ENCODE measurements around the gene CHRNA9.

The CHRNA9 gene

DNA sequence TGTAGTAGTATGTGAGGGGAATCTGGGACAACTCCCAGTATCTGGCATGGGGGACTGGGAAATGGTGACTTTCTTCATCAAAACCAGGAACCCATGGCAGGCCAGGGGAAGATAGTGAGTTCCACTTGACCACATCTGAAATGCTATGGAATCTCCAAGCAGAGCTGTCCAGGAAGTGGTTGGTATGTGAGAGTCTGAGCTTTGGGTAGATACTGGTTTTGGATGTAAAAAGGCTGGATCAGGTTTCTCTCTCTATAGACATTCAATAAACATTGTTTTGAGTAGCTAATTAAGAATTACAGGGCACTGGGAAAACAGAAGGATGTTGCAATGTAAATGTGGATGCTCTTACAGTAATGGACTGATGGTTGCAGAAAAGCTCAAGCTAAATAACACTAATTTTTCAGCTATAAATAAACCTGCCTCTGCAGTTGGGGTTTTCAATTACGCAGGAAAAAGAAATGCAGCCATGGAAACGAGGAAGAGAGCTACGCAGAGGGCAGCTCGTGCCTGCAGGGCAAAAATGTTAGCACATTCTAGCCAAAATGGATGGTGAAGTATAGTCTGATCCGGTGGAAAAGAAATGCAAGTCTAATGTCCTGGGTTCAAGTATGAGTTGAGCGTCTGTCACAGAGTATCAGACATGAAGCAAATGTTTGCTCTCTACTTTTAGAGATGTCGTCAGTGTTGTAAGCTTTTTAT is 13.4 kb upstream of the CHRNA9 start:
- no peak overlapping the region for H3K4me3 Mint-ChIP-seq
- peaks cover 51% of the 10 kb centered on the region for H3K4me1 Mint-ChIP-seq (ENCODE audit: low read depth)

DNA sequence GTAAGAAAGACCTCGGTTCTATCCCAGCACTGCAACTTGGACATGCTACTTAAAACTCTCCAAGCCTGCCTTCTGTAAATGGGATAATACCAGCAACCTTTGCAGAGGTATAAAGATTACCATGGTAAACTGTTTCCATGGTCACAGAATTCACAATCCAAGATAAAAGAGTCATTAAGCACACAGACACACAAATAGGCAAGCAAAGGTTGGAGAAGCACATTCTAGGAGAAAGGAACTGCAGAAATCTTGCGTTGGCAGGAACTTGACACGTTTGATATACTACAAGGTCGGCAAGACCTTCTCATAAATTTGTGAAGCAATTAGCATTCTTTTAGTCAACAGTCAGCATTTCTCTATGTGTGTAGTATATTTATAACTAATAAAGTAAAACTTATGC is 12.3 kb upstream of the CHRNA9 start:
- Mint-ChIP-seq H3K36me3 (ENCODE audit: low read depth) (no peaks in the 10 kb centered on the region), H3K4me3 (no peak overlapping the region), H3K27ac (no peak overlapping the region), H3K9me3 (no peaks in the 10 kb centered on the region), H3K27me3 (no peaks in the 10 kb centered on the region), H3K4me1 (ENCODE audit: low read depth) (peaks cover 41% of the 10 kb centered on the region)
- DNase-seq = no peak

More for the DNA sequence above, 13.4 kb upstream of the CHRNA9 start:
- no peak for DNase-seq
- Mint-ChIP-seq H3K9me3 (no peaks in the 10 kb centered on the region), H3K27me3 (no peaks in the 10 kb centered on the region), H3K36me3 (ENCODE audit: low read depth) (no peaks in the 10 kb centered on the region), H3K27ac (no peak overlapping the region)

- Mint-ChIP-seq H3K4me3 (no peak overlapping the region), H3K9me3 (no peaks in the 10 kb centered on the region), H3K27ac (no peak overlapping the region), H3K4me1 (ENCODE audit: low read depth) (peaks cover 36% of the 10 kb centered on the region), H3K27me3 (no peaks in the 10 kb centered on the region), H3K36me3 (ENCODE audit: low read depth) (no peaks in the 10 kb centered on the region)
- no peak for DNase-seq
Observed at GRCh38 chr4:40323866-40324265, 11.3 kb upstream of the CHRNA9 start.

DNA sequence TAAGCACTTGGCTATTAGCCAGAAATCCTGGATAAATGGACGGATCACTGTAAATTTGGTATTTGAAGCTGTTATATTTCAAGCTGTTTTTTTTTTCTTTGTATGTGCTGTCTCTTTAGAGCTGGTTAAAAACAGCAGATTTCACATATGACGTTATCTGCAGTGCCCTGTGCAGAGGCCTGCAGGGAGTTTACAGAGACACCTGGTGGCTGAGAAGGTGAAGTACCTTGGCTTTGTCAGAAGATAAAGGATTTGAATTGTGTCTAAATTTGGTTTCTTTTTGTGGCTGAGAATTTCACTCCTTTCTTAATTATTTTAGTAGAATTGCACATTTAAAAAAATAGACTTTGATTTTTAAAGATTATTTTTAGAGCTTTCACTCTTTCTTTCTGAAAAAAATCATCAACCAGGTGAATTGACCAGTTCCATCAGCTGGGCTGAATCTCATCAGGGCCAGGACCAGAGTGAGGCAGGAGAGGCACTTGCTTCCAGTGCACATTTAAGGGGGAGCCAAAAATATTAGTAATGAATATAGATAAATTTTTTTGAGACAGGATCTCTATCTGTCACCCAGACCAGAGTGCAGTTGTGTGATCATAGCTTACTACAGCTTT is 9.6 kb upstream of the CHRNA9 start:
- DNase-seq = no peak
- Mint-ChIP-seq H3K9me3 (no peaks in the 10 kb centered on the region), H3K36me3 (ENCODE audit: low read depth) (no peaks in the 10 kb centered on the region), H3K4me3 (no peak overlapping the region), H3K27ac (peak overlapping the region; percentile 38), H3K4me1 (ENCODE audit: low read depth) (peaks cover 30% of the 10 kb centered on the region), H3K27me3 (no peaks in the 10 kb centered on the region)

- no peak for DNase-seq
- Mint-ChIP-seq H3K4me3 (no peak overlapping the region), H3K27me3 (no peaks in the 10 kb centered on the region), H3K27ac (no peak overlapping the region), H3K9me3 (no peaks in the 10 kb centered on the region), H3K36me3 (ENCODE audit: low read depth) (no peaks in the 10 kb centered on the region), H3K4me1 (ENCODE audit: low read depth) (peaks cover 17% of the 10 kb centered on the region)
Observed at GRCh38 chr4:40327340-40327739, 7.8 kb upstream of the CHRNA9 start.

GRCh38 chr4:40328383-40328782 is 6.8 kb upstream of the CHRNA9 start:
- H3K4me1 Mint-ChIP-seq (ENCODE audit: low read depth) = peaks cover 15% of the 10 kb centered on the region
- H3K27me3 Mint-ChIP-seq = no peaks in the 10 kb centered on the region
- no peak for DNase-seq
- H3K4me3 Mint-ChIP-seq = no peak overlapping the region
- no peak overlapping the region for H3K27ac Mint-ChIP-seq
- H3K9me3 Mint-ChIP-seq = no peaks in the 10 kb centered on the region
- no peaks in the 10 kb centered on the region for H3K36me3 Mint-ChIP-seq (ENCODE audit: low read depth)

GRCh38 chr4:40329805-40330204 is 5.3 kb upstream of the CHRNA9 start:
- Mint-ChIP-seq H3K36me3 (ENCODE audit: low read depth) (no peaks in the 10 kb centered on the region), H3K27me3 (no peaks in the 10 kb centered on the region), H3K9me3 (no peaks in the 10 kb centered on the region), H3K4me3 (no peak overlapping the region), H3K27ac (no peak overlapping the region), H3K4me1 (ENCODE audit: low read depth) (peaks cover 7% of the 10 kb centered on the region)
- no peak for DNase-seq

GRCh38 chr4:40330536-40330935 is 4.6 kb upstream of the CHRNA9 start:
- Mint-ChIP-seq H3K4me3 (no peak overlapping the region), H3K27me3 (no peaks in the 10 kb centered on the region), H3K4me1 (ENCODE audit: low read depth) (peaks cover 1% of the 10 kb centered on the region), H3K9me3 (no peaks in the 10 kb centered on the region), H3K27ac (no peak overlapping the region), H3K36me3 (ENCODE audit: low read depth) (no peaks in the 10 kb centered on the region)
- DNase-seq = no peak

DNA sequence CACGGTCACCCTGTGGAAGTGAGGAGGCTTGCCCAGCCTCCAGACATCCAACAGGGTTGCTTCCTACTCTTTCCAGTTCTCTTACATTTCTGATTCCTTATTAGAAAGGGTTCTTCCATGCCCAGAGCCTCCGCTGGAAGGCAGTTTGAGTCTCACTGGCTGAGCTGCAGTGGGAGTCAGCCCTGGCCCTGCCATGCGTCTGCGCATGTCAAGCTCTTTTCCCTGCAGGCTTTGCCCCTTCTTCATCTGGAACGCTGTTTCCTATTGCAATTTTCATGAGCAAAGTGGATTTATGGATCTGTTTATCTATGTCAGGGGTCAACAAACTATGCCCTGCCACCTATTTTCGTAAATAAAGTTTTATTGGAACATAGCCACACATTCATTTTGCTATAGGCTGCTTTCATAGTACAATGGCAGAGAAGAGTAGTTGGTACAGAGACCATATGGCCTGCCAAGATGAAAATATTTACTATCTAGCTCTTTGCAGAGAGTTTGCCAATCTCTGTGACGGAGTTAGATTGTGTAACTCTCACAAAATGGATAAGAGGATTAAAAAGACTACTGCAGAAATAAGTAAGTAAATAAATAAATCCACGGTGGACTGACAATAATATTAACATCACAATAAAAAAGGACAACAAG is 3.9 kb upstream of the CHRNA9 start:
- no peaks in the 10 kb centered on the region for H3K9me3 Mint-ChIP-seq
- no peaks in the 10 kb centered on the region for H3K4me1 Mint-ChIP-seq (ENCODE audit: low read depth)
- H3K27ac Mint-ChIP-seq = no peak overlapping the region
- DNase-seq = no peak
- no peak overlapping the region for H3K4me3 Mint-ChIP-seq
- H3K36me3 Mint-ChIP-seq (ENCODE audit: low read depth) = no peaks in the 10 kb centered on the region
- H3K27me3 Mint-ChIP-seq = no peaks in the 10 kb centered on the region

- no peaks in the 10 kb centered on the region for H3K36me3 Mint-ChIP-seq (ENCODE audit: low read depth)
- no peaks in the 10 kb centered on the region for H3K4me1 Mint-ChIP-seq (ENCODE audit: low read depth)
- no peak overlapping the region for H3K27ac Mint-ChIP-seq
- no peak for DNase-seq
- no peak overlapping the region for H3K4me3 Mint-ChIP-seq
- H3K9me3 Mint-ChIP-seq = no peaks in the 10 kb centered on the region
- H3K27me3 Mint-ChIP-seq = no peaks in the 10 kb centered on the region
Observed at GRCh38 chr4:40331961-40332360, 3.2 kb upstream of the CHRNA9 start.

- no peaks in the 10 kb centered on the region for H3K4me1 Mint-ChIP-seq (ENCODE audit: low read depth)
- no peaks in the 10 kb centered on the region for H3K27me3 Mint-ChIP-seq
- H3K36me3 Mint-ChIP-seq (ENCODE audit: low read depth) = no peaks in the 10 kb centered on the region
- no peak overlapping the region for H3K27ac Mint-ChIP-seq
- H3K9me3 Mint-ChIP-seq = no peaks in the 10 kb centered on the region
- no peak overlapping the region for H3K4me3 Mint-ChIP-seq
- DNase-seq = no peak
Observed at GRCh38 chr4:40333921-40334352, 1.2 kb upstream of the CHRNA9 start.

GRCh38 chr4:40335525-40335894 is 377 bp downstream of the CHRNA9 start:
- Mint-ChIP-seq H3K4me3 (no peak overlapping the region), H3K9me3 (no peaks in the 10 kb centered on the region), H3K27me3 (no peaks in the 10 kb centered on the region), H3K27ac (no peak overlapping the region), H3K36me3 (ENCODE audit: low read depth) (no peaks in the 10 kb centered on the region), H3K4me1 (ENCODE audit: low read depth) (peaks cover 8% of the 10 kb centered on the region)
- no peak for DNase-seq

DNA sequence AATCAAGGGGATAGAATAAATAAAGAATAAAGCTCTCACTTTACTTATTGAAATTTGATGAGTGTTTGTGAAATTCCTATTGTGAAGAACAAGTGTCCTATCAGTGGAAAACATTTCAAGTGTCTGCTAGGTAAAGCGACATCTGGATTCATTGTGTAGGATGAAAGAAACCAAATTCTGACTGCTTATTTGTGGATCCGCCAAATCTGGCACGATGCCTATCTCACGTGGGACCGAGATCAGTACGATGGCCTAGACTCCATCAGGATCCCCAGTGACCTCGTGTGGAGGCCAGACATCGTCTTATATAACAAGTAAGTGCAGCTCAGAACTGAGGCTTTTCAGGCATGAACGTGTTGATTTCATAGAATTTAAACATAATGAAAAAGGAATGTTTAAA is 1.9 kb downstream of the CHRNA9 start:
- no peaks in the 10 kb centered on the region for H3K27me3 Mint-ChIP-seq
- no peak overlapping the region for H3K4me3 Mint-ChIP-seq
- H3K9me3 Mint-ChIP-seq = no peaks in the 10 kb centered on the region
- no peak for DNase-seq
- H3K4me1 Mint-ChIP-seq (ENCODE audit: low read depth) = peaks cover 9% of the 10 kb centered on the region
- no peak overlapping the region for H3K27ac Mint-ChIP-seq
- H3K36me3 Mint-ChIP-seq (ENCODE audit: low read depth) = no peaks in the 10 kb centered on the region

DNA sequence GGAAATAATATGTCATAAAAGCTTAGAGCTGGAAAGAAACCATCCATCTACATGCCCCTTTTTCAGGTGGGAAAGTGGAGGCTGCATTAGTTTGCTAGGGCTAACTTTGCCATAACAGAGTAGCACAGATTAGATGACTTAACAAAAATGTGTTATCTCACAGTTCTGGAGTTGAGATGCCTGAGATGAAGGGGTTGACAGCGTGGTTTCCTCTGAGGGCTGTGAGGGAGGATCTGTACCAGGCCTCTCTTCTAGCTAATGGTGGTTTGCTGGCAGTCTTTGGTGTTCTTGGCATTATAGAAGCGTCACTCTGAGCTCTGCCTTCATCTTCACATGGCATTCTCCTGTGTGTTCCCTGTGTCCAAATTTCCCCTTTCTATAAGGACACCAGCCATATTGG is 2.4 kb downstream of the CHRNA9 start:
- H3K4me3 Mint-ChIP-seq = no peak overlapping the region
- H3K27ac Mint-ChIP-seq = no peak overlapping the region
- peaks cover 3% of the 10 kb centered on the region for H3K9me3 Mint-ChIP-seq
- no peaks in the 10 kb centered on the region for H3K36me3 Mint-ChIP-seq (ENCODE audit: low read depth)
- DNase-seq = no peak
- peaks cover 1% of the 10 kb centered on the region for H3K27me3 Mint-ChIP-seq
- peaks cover 9% of the 10 kb centered on the region for H3K4me1 Mint-ChIP-seq (ENCODE audit: low read depth)

DNA sequence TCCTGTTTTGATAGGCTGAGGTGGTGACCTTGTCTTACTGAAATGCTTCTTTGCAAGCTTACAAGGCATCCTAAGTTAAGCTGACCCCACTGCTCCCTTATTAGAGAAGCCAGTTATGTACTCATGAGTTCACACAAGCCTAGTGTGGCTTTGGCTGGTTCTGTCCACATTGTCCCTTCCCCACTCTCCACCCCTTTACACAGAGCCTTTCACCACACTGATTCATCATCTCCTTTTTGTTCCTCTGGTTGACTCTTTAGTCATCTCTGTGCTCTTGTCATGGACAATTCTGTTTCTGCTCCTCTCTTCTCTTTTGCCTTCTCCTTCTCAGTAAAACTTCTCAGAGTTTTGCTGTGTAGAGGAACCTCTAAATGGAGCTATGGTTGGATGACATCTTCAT is 4.9 kb downstream of the CHRNA9 start:
- DNase-seq = no peak
- Mint-ChIP-seq H3K27ac (peak overlapping the region; percentile 22), H3K4me3 (no peak overlapping the region), H3K4me1 (ENCODE audit: low read depth) (peaks cover 9% of the 10 kb centered on the region), H3K36me3 (ENCODE audit: low read depth) (no peaks in the 10 kb centered on the region), H3K27me3 (peaks cover 3% of the 10 kb centered on the region), H3K9me3 (peaks cover 8% of the 10 kb centered on the region)

All from activated T-cell treated with anti-CD3 and anti-CD28 coated beads, Interleukin-2, amount 50 U/mL, for 24 hours (primary cell).